Ascending aorta (tissue), 2 donors: ENCODE measurements around the gene KIF9. TPM values are rescaled to one million over a fixed set of nuclear protein-coding genes. Genes with fewer than 3 reads are reported as not detected.
A peak's percentile ranks its signal among the peaks of the same experiment; 100 is the strongest.

Source experiments
- DNase-seq, 2 donors: peaks; one replicate each; pipeline ENCODE4 v3.0.0-alpha.2; 2019; ENCODE audit warnings: low spot score in 2 of 2
- H3K27ac ChIP-seq, 2 donors: fragments of 200-600 bp; sonication (generic); one replicate each; pipeline ENCODE4 v1.5.1; 2016 to 2017; ENCODE audit warnings: mild to moderate bottlenecking in 1 of 2
- H3K27me3 ChIP-seq: fragments of 200-600 bp; sonication (generic); one replicate; pipeline ENCODE4 v1.5.1; 2017
- H3K36me3 ChIP-seq, 2 donors: fragments of 200-600 bp; sonication (generic); one replicate each; pipeline ENCODE4 v1.5.1; 2016
- H3K4me1 ChIP-seq, 2 donors: fragments of 200-600 bp; sonication (generic); one replicate each; pipeline ENCODE4 v1.5.1; 2016 to 2017; ENCODE audit warnings: mild to moderate bottlenecking in 1 of 2
- H3K4me3 ChIP-seq, 2 donors: fragments of 200-600 bp; sonication (generic); one replicate each; pipeline ENCODE4 v1.5.1; 2016 to 2017; ENCODE audit warnings: mild to moderate bottlenecking in 1 of 2
- H3K9me3 ChIP-seq, 2 donors: fragments of 200-600 bp; sonication (generic); one replicate each; pipeline ENCODE4 v1.5.1; 2016
- CTCF ChIP-seq, 3 experiments: fragments of 200-600 bp in 2 of 3; fragments of 450-650 bp in 1 of 3; sonication (generic) in 2 of 3; IDR thresholded peaks; one replicate each; pipeline ENCODE4 v1.5.1; 2016 to 2019; ENCODE audit warnings: antibody characterized with exemption in 3 of 3, mild to moderate bottlenecking in 1 of 3, moderate library complexity in 1 of 3
- intact Hi-C: fragments of 100-400 bp; cut with DNase I; formaldehyde crosslinking; loops from one replicate; pipeline ENCODE4 v1.15.1; 2023
- total RNA-seq: library from RNA; depleted of rRNA; stranded (reverse); fragments of >200 nt; gene quantifications from one replicate; pipeline ENCODE4 v1.1.0, GENCODE V29; 2016

The KIF9 gene
- total RNA-seq, 1 donor from 2014 or later: not detected

DNA sequence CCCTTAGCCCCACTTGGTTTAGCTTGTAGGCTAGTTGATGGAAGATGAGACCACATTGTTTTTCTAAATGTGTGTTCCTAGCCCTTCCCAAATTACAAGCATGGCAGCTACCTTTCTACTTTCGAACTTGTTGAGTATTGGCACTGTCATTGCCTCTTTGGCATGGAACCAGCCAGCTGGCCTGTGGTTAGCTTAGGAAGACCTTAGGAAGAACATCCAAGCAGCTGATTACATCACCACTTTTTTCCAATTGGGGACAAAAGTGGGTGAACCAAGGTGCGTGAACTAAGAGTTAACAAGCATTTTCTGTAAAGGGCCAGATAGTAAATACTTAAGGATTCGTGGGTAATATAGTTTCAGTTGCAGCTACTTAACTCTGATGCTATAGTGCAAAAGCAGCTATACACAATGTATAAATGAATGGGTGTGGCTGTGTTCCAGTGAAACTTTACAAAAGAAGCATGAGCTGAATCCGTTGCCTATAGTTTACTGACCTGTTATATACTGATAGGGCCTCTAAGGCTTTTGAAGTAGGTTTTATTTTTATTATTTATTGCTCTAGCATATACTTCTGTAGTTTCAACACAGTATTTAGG is 8.7 kb upstream of the KIF9 start:
- Histone ChIP-seq H3K27me3 (no peaks in the 10 kb centered on the region), H3K9me3 (no peaks in the 10 kb centered on the region), H3K36me3 (peaks cover 0 to 22% of the 10 kb centered on the region in 2 donors), H3K27ac (no peak overlapping the region), H3K4me1 (peaks cover 0 to 4% of the 10 kb centered on the region in 2 donors), H3K4me3 (no peak overlapping the region)
- intact Hi-C loops: no loop called here
- no peak for DNase-seq
- TF ChIP-seq CTCF (IDR thresholded peaks at IDR 0.05): no peak

- no peak for DNase-seq
- H3K4me3 ChIP-seq: no peak overlapping the region
- no peak for TF ChIP-seq CTCF (IDR thresholded peaks at IDR 0.05)
- H3K36me3 ChIP-seq: peaks cover 0 to 22% of the 10 kb centered on the region in 2 donors
- no peaks in the 10 kb centered on the region for H3K27me3 ChIP-seq
- H3K9me3 ChIP-seq: no peaks in the 10 kb centered on the region
- H3K4me1 ChIP-seq: peaks cover 0 to 14% of the 10 kb centered on the region in 2 donors
- intact Hi-C loops: loop anchor here (10.0 kb wide), 1 partner anchor 354 kb away; no protein-coding TSS in a partner anchor
- no peak overlapping the region for H3K27ac ChIP-seq
Measured at GRCh38 chr3:47288966-47289910, 6.6 kb upstream of the KIF9 start.

DNA sequence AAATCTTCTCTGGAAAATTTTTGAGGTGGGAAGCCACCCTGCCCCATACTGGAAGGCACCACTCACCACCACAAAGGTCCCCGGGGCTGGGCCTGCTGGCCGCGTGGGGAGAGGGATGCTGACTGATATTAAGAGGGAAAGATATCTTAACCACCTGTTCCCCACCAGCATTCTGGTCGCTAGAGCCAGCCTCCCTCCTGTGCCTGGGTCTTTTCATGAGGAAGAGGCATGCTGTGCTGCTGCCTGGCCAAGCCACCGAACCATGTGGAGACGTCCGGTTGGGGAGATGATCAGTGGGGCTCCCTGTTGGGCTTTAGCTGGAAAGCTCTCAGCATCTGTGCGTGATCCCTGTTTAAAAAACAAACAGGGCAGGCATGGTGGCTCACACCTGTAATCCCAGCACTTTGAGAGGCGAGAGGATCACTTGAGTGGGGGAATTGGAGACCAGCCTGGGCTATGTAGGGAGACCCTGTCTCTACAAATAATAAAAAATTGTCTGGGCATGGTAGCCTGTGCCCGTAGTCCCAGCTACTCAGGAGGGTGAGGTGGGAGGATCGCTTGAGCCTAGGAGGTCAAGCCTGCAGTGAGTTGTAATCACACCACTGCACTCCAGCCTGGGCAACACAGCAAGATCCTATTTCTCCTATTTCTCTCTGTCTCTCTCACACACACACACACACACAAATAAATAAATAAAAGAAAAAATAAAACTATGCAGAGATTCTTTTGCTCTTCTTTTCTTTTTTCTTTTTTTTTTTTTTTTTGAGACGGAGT is 1.2 kb upstream of the KIF9 start:
- intact Hi-C loops: loop anchor here (2.0 to 10.0 kb wide), 4 partner anchors 84 to 349 kb away; partner anchors contain the start of genes PTPN23 and SETD2
- H3K27me3 ChIP-seq: no peaks in the 10 kb centered on the region
- peak overlapping the region; percentile 74 for H3K4me3 ChIP-seq
- H3K9me3 ChIP-seq: no peaks in the 10 kb centered on the region
- peaks cover 0 to 9% of the 10 kb centered on the region in 2 donors for H3K36me3 ChIP-seq
- H3K4me1 ChIP-seq: peaks cover 7 to 27% of the 10 kb centered on the region in 2 donors
- TF ChIP-seq CTCF (IDR thresholded peaks at IDR 0.05): no peak
- H3K27ac ChIP-seq: peak overlapping the region; percentile 89 to 94
- peak in 1 of 2 donors; percentile 66 for DNase-seq

DNA sequence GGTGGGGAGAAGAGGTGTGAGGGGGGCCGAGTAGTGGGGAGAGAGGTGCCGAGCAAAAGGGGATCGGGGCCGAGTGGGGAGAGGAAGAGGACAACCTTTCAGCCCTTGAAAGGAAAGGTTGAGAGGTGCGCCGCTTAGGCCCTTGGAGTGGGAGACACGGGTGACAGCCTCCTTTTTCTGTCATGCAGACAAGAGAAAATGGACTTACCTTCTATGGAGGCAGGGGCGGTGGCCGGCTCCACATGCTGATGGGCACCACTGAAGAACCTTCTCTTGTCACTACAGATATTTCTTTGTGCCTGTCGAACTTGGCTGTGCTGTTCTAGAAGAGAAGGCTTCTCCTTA is 566 bp upstream of the KIF9 start:
- Histone ChIP-seq H3K4me3 (peak overlapping the region; percentile 74), H3K27me3 (no peaks in the 10 kb centered on the region), H3K9me3 (no peaks in the 10 kb centered on the region), H3K27ac (peak overlapping the region; percentile 89 to 94), H3K4me1 (peaks cover 7 to 27% of the 10 kb centered on the region in 2 donors), H3K36me3 (peaks cover 0 to 4% of the 10 kb centered on the region in 2 donors)
- intact Hi-C loops: loop anchor here (2.0 to 10.0 kb wide), 4 partner anchors 84 to 348 kb away; partner anchors contain the start of genes PTPN23 and SETD2
- no peak for TF ChIP-seq CTCF (IDR thresholded peaks at IDR 0.05)
- DNase-seq: no peak

DNA sequence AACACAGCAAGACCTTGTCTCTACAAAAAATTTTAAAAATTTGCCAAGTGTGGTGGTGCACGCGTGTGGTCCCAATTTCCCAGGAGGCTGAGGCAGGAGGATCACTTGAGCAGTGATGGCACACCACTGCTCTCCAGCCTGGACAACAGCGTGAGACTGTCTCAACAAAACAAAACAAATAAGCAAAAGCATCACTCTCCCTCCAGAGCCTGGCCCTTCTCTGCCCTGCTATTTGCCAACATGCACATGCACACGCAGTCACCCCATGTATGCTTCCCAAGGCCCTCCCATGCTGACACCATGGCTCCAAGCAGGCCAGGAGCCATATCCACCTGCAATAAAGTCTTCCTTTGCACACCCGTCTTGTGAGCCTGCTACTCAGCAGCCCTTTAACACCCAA is 2.1 kb downstream of the KIF9 start:
- Histone ChIP-seq H3K36me3 (no peaks in the 10 kb centered on the region), H3K4me1 (peaks cover 7 to 24% of the 10 kb centered on the region in 2 donors), H3K27me3 (no peaks in the 10 kb centered on the region), H3K27ac (no peak overlapping the region), H3K4me3 (no peak overlapping the region), H3K9me3 (no peaks in the 10 kb centered on the region)
- no peak for TF ChIP-seq CTCF (IDR thresholded peaks at IDR 0.05)
- DNase-seq: no peak
- intact Hi-C loops: loop anchor here (5.0 to 10.0 kb wide), 2 partner anchors 87 to 346 kb away; no protein-coding TSS in a partner anchor
